Activated CD4-positive, CD25-positive, alpha-beta regulatory T cell treated with anti-CD3 and anti-CD28 coated beads, Interleukin-2, amount 50 U/mL, for 24 hours (primary cell): Measurements from ENCODE around the gene SCG2.
"Not testable (repeated sequence)": the region's sequence is repeated elsewhere in the genome, so short reads cannot be mapped to it uniquely, and the experiment has no call there.

Experiments
- ATAC-seq, 2 donors: fragments of 150-1000 bp; cut with Tn5 transposase; one replicate each; pipeline ENCODE4 v1.10.0; 2021; ENCODE audit warnings: mild to moderate bottlenecking in 1 of 2, moderate library complexity in 1 of 2

The SCG2 gene

GRCh38 chr2:223612501-223612900 lies 10.3 kb upstream of the SCG2 start:
- ATAC-seq = no peak

- no peak for ATAC-seq
Observed at GRCh38 chr2:223611061-223611460, 8.9 kb upstream of the SCG2 start.

GRCh38 chr2:223607476-223607875 lies 5.3 kb upstream of the SCG2 start:
- no peak for ATAC-seq

- ATAC-seq = no peak
Observed at GRCh38 chr2:223606946-223607345, 4.8 kb upstream of the SCG2 start.

- ATAC-seq = no peak
Observed at GRCh38 chr2:223604231-223604630, 2.1 kb upstream of the SCG2 start.

GRCh38 chr2:223602972-223603371 lies 811 bp upstream of the SCG2 start:
- ATAC-seq = no peak

- no peak for ATAC-seq
Observed at GRCh38 chr2:223601018-223601417, 1.1 kb downstream of the SCG2 start.

GRCh38 chr2:223599640-223600380 lies 2.4 kb downstream of the SCG2 start:
- ATAC-seq = no peak

GRCh38 chr2:223598994-223599639 lies 3.0 kb downstream of the SCG2 start:
- ATAC-seq = no peak

GRCh38 chr2:223597076-223597475 lies 5.1 kb downstream of the SCG2 start:
- ATAC-seq = no peak

- ATAC-seq = no peak
Observed at GRCh38 chr2:223596208-223596607, 6.0 kb downstream of the SCG2 start.

- no peak for ATAC-seq
Observed at GRCh38 chr2:223594831-223595230, 7.3 kb downstream of the SCG2 start.

GRCh38 chr2:223594259-223594658 lies 7.9 kb downstream of the SCG2 start:
- ATAC-seq = no peak

GRCh38 chr2:223592689-223593088 lies 9.5 kb downstream of the SCG2 start:
- ATAC-seq = not testable (repeated sequence)

- no peak for ATAC-seq
Observed at GRCh38 chr2:223591596-223591995, 10.6 kb downstream of the SCG2 start.

- no peak for ATAC-seq
Observed at GRCh38 chr2:223590964-223591363, 11.2 kb downstream of the SCG2 start.

- ATAC-seq = no peak
Observed at GRCh38 chr2:223589901-223590300, 12.3 kb downstream of the SCG2 start.

GRCh38 chr2:223588251-223588650 lies 13.9 kb downstream of the SCG2 start:
- no peak for ATAC-seq

- no peak for ATAC-seq
Observed at GRCh38 chr2:223587301-223587700, 14.9 kb downstream of the SCG2 start.

- no peak for ATAC-seq
Observed at GRCh38 chr2:223586261-223586660, 15.9 kb downstream of the SCG2 start.

- ATAC-seq = no peak
Observed at GRCh38 chr2:223585666-223586065, 16.5 kb downstream of the SCG2 start.

- no peak for ATAC-seq
Observed at GRCh38 chr2:223582001-223582400, 20.2 kb downstream of the SCG2 start.

- ATAC-seq = no peak
Observed at GRCh38 chr2:223580951-223581350, 21.2 kb downstream of the SCG2 start.

GRCh38 chr2:223578846-223579245 lies 23.3 kb downstream of the SCG2 start:
- no peak for ATAC-seq

- ATAC-seq = no peak
Observed at GRCh38 chr2:223576873-223577272, 25.3 kb downstream of the SCG2 start.
